Measurements from ENCODE around the gene STX5.
"Not testable (repeated sequence)": the region's sequence is repeated elsewhere in the genome, so short reads cannot be mapped to it uniquely, and the experiment has no call there.

Gene STX5

GRCh38 chr11:62854013-62854824 lies 22.4 kb upstream of the STX5 start:
- DNase-seq: no peak

DNA sequence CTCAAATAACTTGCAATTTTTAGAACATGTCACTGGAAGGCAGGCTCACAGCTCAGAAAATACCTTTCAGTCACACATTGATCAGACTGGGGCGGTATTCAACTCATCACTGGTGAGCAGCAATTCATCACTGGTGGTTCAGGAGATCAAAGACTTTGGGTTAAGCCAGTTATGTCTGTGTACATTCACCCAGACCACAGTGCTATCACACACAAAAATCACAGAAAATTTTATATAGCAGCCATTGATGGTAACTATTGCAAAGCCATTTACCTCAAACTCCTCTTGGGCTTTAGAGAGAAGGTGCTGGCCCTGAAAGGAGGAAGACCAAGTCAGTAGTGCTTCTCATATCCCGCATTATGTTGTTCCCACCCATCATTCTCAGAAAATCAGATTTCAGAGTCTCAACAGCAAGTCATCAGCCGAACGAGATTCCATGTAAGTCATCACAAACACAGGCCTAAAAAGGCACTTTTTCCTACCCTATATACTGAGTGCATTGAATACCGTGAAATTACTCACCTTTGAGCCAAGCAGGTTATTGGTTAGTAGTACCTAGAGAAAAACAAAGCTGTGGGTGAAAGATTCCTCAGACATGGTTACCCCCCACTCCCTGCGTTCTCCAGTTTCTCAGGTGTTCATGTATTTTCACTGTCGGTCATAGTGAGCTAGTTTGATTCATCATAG lies 21.6 kb upstream of the STX5 start:
- no peak for DNase-seq

DNA sequence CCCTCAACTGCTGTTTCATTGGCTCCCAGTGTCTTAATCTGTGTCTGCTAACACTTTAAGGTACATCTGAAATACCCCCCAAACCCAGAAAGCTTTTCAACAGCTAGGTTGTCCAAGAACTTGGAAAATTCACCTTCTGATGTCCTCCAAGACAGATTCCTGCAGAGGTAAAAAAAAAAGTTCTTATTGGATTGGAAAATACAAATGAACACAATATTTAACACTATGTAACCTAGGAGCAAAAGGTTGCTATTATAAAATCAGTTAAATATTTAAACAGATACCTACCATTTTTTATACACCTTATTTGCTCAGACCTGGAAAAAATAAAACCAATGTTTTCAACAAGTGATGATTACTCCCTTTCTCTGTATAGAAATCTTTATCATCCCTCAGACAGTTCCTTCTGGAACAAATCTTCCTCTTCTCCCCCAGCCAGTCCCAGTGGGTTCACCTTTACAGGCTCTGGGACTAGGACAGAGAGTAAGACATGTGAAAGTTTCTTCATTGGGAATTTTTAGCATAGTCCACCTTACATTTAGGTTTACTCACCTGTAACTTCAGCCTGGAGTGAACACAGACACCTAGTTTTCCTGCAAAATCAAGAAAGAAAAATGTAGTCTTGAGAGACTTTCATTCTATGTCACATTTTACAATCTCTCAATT lies 20.8 kb upstream of the STX5 start:
- DNase-seq: no peak

GRCh38 chr11:62851807-62852522 lies 20.1 kb upstream of the STX5 start:
- no peak for DNase-seq

DNA sequence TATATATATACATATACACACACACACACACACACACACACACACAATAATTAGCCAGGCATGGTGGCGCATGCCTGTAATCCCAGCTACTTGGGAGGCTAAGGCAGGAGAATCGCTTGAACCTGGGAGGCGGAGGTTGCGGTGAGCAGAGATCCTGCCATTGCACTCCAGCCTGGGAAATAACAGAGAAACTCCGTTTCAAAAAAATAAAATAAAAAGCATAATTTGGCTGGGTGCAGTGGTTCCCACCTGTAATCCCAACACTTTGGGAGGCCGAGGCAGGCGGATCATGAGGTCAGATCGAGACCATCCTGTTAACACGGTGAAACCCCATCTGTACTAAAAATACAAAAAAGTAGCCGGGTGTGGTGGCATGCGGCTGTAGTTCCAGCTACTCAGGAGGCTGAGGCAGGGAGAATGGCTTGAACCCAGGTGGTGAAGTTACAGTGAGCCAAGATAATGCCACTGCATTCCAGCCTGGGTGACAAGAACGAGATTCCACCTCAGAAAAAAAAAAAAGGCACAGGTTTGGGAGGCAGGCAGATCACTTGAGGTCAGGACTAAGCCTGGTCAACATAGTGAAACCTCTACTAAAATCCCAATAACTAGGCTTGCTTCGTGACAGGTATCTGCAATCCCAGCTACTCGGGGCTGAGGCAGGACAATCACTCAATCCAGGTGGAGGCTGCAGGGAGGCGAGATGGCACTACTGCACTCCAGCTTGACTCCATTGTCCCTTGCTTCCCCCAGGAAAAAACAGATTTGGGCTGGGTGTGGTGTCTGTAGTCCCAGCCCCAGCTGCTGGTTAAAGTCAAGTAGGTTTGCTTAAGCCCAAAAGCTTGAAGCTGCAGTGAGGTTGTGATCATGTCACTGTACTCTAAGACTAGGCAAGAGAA lies 19.3 kb upstream of the STX5 start:
- DNase-seq: peak; percentile 22

- no peak for DNase-seq
These were observed 16.0 kb upstream of the STX5 start for GRCh38 chr11:62847767-62848314.

- no peak for DNase-seq
These were observed 14.3 kb upstream of the STX5 start for GRCh38 chr11:62846177-62846576.

GRCh38 chr11:62844154-62844553 lies 12.3 kb upstream of the STX5 start:
- DNase-seq: no peak

DNA sequence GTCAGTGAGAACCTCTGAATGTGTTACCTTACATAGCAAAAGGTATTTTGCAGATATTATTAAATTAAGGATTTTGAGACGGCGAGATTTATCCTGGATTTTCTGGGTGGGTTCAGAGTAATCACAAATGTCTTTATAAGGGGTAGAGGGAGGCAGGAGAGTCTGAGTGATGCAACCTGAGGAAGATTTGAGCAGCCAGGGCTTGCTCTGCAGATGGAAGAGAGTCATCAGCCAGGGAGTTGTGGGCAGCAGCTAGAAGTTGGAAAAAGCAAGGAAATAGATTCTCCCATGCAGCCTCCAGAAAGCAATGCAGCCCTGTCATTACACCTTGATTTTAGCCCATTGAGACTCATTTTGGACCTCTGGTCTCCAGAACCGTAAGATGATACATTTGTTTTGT lies 11.6 kb upstream of the STX5 start:
- DNase-seq: no peak

DNA sequence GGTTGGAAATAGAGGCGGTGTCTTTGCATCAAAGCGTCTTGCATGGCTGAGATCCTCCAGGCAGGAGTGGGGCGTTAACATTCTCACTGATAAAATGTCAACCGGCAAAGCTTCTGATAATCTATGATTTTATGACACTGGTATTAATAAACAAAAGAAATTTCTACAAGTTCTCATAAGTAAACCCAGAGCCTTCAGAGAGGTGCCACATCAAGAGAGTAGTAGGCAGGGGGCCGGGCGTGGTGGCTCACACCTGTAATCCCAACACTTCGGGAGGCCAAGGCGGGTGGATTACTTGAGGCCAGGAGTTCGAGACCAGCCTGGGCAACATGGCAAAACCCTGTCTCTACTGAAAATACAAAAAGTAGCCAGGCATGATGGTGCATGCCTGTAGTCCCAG lies 11.0 kb upstream of the STX5 start:
- not testable (repeated sequence) for DNase-seq

DNA sequence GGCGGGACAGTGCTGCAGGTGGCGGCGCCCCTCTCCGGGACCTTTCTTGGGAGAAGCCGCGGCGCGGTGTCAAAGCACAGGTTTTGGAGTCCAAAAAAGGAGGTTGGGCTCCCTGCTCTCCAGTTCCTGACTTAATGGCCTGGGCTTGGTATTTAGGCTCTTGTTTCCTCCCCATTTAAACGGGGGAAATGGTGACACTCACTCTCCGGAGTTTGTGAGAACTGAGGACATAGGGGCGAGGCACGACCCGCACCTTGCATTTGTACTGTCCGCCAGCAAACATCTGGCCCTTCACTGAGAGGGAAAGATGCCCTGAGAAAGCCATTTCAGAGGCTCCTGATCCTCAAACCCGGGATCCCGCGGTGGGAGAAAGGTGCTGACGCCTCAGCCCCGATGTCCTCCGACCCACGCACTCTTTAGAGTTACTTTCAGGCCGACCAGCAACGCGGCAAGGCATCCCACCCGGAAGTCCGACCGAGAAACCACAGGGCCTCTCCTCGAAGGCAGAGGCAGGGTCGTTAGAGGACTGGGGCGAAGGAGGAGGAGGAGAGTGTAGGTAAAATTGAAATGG lies 10.4 kb upstream of the STX5 start:
- no peak for DNase-seq

GRCh38 chr11:62841361-62842170 lies 9.7 kb upstream of the STX5 start:
- peak; percentile 91 for DNase-seq

DNA sequence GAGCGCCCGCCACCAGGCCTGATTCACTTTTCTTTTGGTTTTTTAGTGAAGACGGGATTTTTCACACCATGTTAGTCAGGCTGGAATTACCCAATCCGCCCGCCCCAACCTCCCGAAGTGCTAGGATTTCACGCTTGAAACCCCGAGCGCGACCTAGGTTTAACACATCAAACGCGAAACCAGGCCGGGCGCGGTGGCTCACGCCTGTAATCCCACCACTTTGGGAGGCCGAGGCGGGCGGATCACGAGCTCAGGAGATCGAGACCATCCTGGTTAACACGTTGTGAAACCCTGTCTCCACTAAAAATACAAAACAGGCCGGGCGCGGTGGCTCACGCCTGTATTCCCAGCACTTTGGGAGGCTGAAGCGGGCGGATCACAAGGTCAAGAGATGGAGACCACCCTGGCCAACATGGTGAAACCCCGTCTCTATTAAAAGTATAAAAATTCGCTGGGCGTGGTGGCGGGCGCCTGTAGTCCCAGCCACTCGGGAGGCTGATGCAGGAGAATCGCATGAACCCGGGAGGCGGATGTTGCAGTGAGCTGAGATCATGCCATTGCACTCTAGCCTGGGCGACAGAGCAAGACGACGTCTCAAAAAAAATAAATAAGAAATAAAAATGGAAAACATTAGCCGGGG lies 9.0 kb upstream of the STX5 start:
- DNase-seq: peak; percentile 72

DNA sequence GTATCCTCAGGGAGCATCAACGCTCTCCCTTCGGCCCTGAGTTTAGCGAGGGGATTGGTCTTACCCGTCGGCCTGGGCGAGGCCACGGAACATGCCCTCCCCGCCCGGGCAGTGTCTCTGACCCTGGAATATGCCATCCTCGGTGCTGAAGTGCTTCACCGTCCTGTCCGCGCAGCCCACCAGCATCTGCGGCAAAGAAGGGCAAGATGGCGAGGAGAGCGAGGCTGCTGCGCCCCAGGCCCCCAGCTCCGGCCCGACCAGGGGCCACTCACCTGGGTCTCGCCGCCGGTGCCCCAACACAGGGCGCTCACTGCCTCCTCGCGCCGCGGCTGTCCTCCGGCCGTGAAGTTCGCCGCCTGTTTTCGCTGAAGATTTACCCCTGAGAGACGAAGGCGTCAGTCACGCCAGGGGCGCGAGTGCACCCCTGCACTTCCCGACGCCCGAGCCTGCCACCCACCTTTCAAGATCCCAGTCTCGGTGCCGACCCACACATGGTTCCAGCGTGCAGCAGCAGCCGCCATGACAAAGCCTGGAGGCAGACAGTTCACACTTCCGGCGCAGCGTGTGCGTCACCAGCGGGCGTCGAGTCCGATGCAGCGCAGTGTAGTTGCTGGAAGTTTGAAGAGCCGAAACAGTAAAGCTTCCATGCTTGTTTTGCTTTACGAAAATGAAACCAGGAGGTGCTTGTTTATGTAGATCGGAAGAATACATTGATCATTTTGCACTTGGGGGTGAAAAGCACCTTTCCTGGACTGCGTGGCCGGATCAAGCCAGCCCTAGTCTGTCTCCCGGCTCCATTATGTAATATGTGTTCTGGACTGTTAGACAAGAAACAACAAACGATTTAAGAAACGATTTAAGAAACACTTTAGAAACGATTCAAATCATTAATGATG lies 7.4 kb upstream of the STX5 start, which contains the start of gene WDR74:
Gene WDR74, minus strand, starts transcription at position 541 of the 896 bp plus-strand sequence. Its CDS starts 20 bp downstream, at position 521.
- peak; percentile 97 for DNase-seq

DNA sequence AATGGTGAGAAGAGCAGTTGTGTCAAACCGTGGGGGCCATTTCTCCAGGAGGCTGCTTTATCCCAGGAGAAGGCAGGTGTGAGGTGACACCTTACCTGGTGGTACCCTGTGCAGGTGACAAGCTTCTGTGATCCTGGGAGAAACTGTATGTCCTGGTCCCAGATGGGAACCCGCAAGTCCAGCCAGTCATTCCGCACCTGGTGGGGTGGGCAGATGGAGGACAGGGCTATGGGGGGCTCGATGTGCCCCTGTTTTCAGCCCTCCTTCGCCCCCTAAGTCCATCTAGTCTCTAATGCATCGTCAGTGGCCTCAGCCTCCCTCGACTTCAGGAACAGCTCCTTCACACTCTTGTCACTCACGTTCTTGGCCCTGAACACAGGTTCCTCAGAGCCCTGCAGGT lies 3.5 kb upstream of the STX5 start:
- no peak for DNase-seq

DNA sequence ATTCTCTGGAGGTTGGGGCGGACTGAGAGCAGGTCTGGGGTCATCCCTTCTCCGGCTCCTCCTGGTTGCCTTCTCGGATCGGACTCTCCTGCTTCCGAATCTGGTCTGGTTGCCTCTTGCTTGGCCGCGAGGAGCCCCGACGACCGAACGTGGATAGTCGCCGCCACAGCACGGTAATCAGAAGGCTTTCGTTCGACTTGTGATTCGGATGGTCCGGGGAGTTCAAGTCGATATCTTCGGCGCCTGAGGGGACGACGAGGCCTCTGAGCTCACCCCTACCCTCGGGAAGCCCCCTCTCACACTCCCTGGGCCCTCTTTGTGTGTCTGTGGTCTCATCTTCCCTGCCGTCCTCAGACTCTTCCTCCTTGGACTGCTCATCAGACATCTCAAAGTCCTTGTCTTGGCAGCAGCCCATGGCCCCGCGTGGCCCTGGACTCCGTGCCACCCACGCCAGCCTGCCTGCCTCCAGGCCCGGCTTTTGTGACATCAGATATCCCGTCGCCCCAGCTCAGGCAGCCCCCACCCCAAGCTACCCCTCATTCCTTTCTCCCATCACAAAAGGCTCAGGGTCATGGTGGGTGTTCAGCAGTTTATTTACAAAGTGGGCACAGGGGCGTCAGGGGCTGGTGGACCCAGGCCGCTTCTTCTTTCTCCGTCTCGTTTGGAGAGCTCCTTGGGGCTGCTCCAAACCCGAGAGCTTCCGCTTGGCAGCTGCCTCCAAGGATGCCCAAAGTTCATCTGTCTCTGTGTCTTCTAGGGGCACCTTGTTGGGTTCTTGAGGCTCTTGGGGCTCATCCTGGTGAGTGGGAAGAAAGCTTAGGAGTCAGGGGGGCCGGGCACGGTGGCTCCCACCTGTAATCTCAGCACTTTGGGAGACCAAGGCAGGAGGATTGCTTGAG lies 734 bp upstream of the STX5 start, which contains the start of gene TEX54:
Gene TEX54, minus strand, starts transcription at position 506 of the 899 bp plus-strand sequence.
- DNase-seq: no peak

DNA sequence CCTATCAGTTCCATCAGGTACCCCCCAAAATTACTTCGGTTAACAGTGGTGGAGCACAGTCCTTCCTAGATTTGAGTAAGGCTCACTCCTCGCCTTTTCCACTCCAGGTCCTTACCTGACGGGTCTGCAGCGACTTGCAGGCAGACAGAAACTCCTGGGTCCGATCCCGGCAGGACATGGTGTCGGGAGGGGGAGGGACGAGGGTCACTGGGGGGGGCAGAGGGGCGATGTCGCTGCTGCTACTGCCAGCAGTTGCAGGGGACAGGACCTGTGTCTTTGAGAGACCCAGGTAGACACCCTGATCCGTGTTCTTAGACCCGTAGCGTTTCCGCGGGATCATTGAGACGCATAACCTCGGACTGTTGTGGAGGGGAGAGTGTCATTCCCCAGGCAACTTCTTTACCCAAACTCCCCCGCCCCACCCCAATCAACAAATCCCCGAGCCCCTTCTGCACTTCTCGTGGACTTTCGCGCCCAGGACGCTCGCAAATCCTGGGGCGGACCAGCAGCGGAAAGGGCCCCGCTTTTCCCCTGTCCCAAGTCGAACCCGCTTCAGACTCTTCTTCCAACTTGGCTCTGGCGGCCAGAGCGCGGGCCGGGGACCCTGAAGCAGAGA lies 839 bp downstream of the STX5 start:
- DNase-seq: no peak

Data from NCI-H345 (cell line).